ENCODE data around the gene MAP2. TPM values are rescaled to one million over a fixed set of nuclear protein-coding genes. Genes with fewer than 3 reads are reported as not detected.

Gene MAP2
- total and polyA plus RNA-seq, 8 donors: 2.1 to 24.6 (median 11.8) TPM

- TF ChIP-seq POLR2A (IDR thresholded peaks at IDR 0.05) (no peak), CTCF (IDR thresholded peaks at IDR 0.05) (no peak), EP300 (IDR thresholded peaks at IDR 0.05) (no peak), POLR2AphosphoS5 (IDR thresholded peaks at IDR 0.05) (no peak)
- no peaks in the 10 kb centered on the region for H3K27me3 ChIP-seq
- no peaks in the 10 kb centered on the region for H3K9me3 ChIP-seq
- 52 to 81% (median 77%) methylated on average over 1 of the region's 1 CpG for WGBS, 5 donors
- no peak overlapping the region for H3K27ac ChIP-seq
- no peak for DNase-seq
- H3K36me3 ChIP-seq: no peaks in the 10 kb centered on the region
- no peak overlapping the region for H3K4me3 ChIP-seq
- H3K4me1 ChIP-seq: no peaks in the 10 kb centered on the region
- intact Hi-C loops (cut with DNase I; ENCODE audit: low total_unique reads): no loop called here
Observed at GRCh38 chr2:209547726-209548125, 123.9 kb downstream of the MAP2 start.

GRCh38 chr2:209549589-209549988, 125.7 kb downstream of the MAP2 start:
- Histone ChIP-seq H3K27me3 (no peaks in the 10 kb centered on the region), H3K9me3 (no peaks in the 10 kb centered on the region), H3K36me3 (no peaks in the 10 kb centered on the region), H3K4me3 (no peak overlapping the region), H3K4me1 (no peaks in the 10 kb centered on the region), H3K27ac (no peak overlapping the region)
- WGBS, 5 donors: 86 to 91% (median 88%) methylated on average over 3 of the region's 3 CpGs
- intact Hi-C loops (cut with DNase I; ENCODE audit: low total_unique reads): no loop called here
- TF ChIP-seq POLR2AphosphoS5 (IDR thresholded peaks at IDR 0.05) (no peak), EP300 (IDR thresholded peaks at IDR 0.05) (no peak), CTCF (IDR thresholded peaks at IDR 0.05) (no peak), POLR2A (IDR thresholded peaks at IDR 0.05) (no peak)
- DNase-seq: no peak

GRCh38 chr2:209553913-209554312, 130.1 kb downstream of the MAP2 start:
- H3K27ac ChIP-seq: no peak overlapping the region
- no peak overlapping the region for H3K4me3 ChIP-seq
- no peaks in the 10 kb centered on the region for H3K4me1 ChIP-seq
- no peaks in the 10 kb centered on the region for H3K27me3 ChIP-seq
- no peaks in the 10 kb centered on the region for H3K9me3 ChIP-seq
- no peak for TF ChIP-seq POLR2AphosphoS5 (IDR thresholded peaks at IDR 0.05)
- no peak for TF ChIP-seq POLR2A (IDR thresholded peaks at IDR 0.05)
- TF ChIP-seq CTCF (IDR thresholded peaks at IDR 0.05): no peak
- no peak for TF ChIP-seq EP300 (IDR thresholded peaks at IDR 0.05)
- intact Hi-C loops (cut with DNase I; ENCODE audit: low total_unique reads): loop anchor here (10.0 kb wide), 1 partner anchor 129 kb away; the partner anchor contains the start of gene MAP2
- no peak for DNase-seq
- WGBS, 5 donors: 56 to 75% (median 72%) methylated on average over 3 of the region's 3 CpGs
- H3K36me3 ChIP-seq: no peaks in the 10 kb centered on the region

GRCh38 chr2:209556354-209556961, 132.6 kb downstream of the MAP2 start:
- Histone ChIP-seq H3K4me1 (no peaks in the 10 kb centered on the region), H3K27ac (no peak overlapping the region), H3K36me3 (no peaks in the 10 kb centered on the region), H3K27me3 (no peaks in the 10 kb centered on the region), H3K4me3 (no peak overlapping the region), H3K9me3 (no peaks in the 10 kb centered on the region)
- DNase-seq: peak in 1 of 2 donors; percentile 67
- 39 to 55% (median 49%) methylated on average over 4 of the region's 4 CpGs for WGBS, 5 donors
- TF ChIP-seq EP300 (IDR thresholded peaks at IDR 0.05) (no peak), POLR2AphosphoS5 (IDR thresholded peaks at IDR 0.05) (no peak), POLR2A (IDR thresholded peaks at IDR 0.05) (no peak), CTCF (IDR thresholded peaks at IDR 0.05) (peak in 3 of 7 experiments; percentile 13 to 43 (median 25))
- intact Hi-C loops (cut with DNase I; ENCODE audit: low total_unique reads): loop anchor here (10.0 kb wide), 1 partner anchor 132 kb away; the partner anchor contains the start of gene MAP2
